Spleen (tissue), 11 donors: ENCODE data around the gene TDRKH. TPM values are rescaled to one million over a fixed set of nuclear protein-coding genes. Genes with fewer than 3 reads are reported as not detected.

Source experiments
- DNase-seq: peaks from one replicate; pipeline ENCODE4 v3.0.0-alpha.2; 2020
- H3K27ac ChIP-seq, 8 donors: fragments of 200-600 bp; sonication (generic) in 7 of 8; 1 replicate in 4 of 8; 2 replicates in 4 of 8; pipeline versions ENCODE4 v1.5.0 to v1.8.0; 2016 to 2021; ENCODE audit warnings: inconsistent platforms in 4 of 8, mild to moderate bottlenecking in 4 of 8, moderate library complexity in 1 of 8
- H3K27me3 ChIP-seq, 7 donors: fragments of 200-600 bp; sonication (generic) in 6 of 7; replicated peaks in 1 of 7; 1 replicate in 4 of 7; 2 replicates in 3 of 7; pipeline versions ENCODE4 v1.5.0 to v1.8.0; 2016 to 2021; ENCODE audit warnings: inconsistent platforms in 3 of 7, mild to moderate bottlenecking in 1 of 7
- H3K36me3 ChIP-seq, 6 donors: fragments of 200-600 bp; sonication (generic) in 5 of 6; 1 replicate in 4 of 6; 2 replicates in 2 of 6; pipeline versions ENCODE4 v1.5.0 to v1.8.0; 2016 to 2021; ENCODE audit warnings: inconsistent platforms in 2 of 6
- H3K4me1 ChIP-seq, 6 donors: fragments of 200-600 bp; sonication (generic) in 5 of 6; 1 replicate in 3 of 6; 2 replicates in 3 of 6; pipeline versions ENCODE4 v1.5.0 to v1.8.0; 2016 to 2021; ENCODE audit warnings: inconsistent platforms in 3 of 6
- H3K4me3 ChIP-seq, 8 donors: fragments of 200-600 bp; sonication (generic) in 7 of 8; 1 replicate in 4 of 8; 2 replicates in 4 of 8; pipeline versions ENCODE4 v1.5.0 to v1.8.0; 2016 to 2021; ENCODE audit warnings: inconsistent platforms in 4 of 8, mild to moderate bottlenecking in 4 of 8, moderate library complexity in 2 of 8
- H3K9me3 ChIP-seq, 8 donors: fragments of 200-600 bp; sonication (generic) in 7 of 8; 1 replicate in 4 of 8; 2 replicates in 4 of 8; pipeline versions ENCODE4 v1.5.0 to v1.8.0; 2016 to 2021; ENCODE audit warnings: inconsistent platforms in 4 of 8
- POLR2A ChIP-seq, 3 donors: fragments of 450-650 bp; IDR thresholded peaks; one replicate each; pipeline ENCODE4 v1.5.1; 2017; ENCODE audit warnings: antibody characterized with exemption in 3 of 3, mild to moderate bottlenecking in 1 of 3
- POLR2AphosphoS5 ChIP-seq, 3 donors: sonication (generic); formaldehyde crosslinking; IDR thresholded peaks; one replicate each; pipeline ENCODE4 v1.5.1; 2017; ENCODE audit warnings: antibody characterized with exemption in 3 of 3
- WGBS, 5 donors: extraction: QIAGEN DNeasy Blood & Tissue Kit in 3 of 5; methylation state at CpG; one replicate each; pipeline versions ENCODE4 v1.1.5 to v1.1.7; 2013 to 2018; 5-methylcytosine and 5-hydroxymethylcytosine counted together
- intact Hi-C: fragments of 100-400 bp; cut with DNase I; formaldehyde crosslinking; loops from one replicate; pipeline ENCODE4 v1.15.0; 2023; ENCODE audit warnings: low total_unique reads
- polyA plus RNA-seq, 3 donors: library from polyadenylated mRNA; stranded (reverse); fragments of 200-250 nt; gene quantifications; one replicate each; pipeline ENCODE4 v1.2.1, GENCODE V29; 2013
- total RNA-seq, 7 donors: library from RNA; depleted of rRNA in 3 of 7; stranded (reverse); fragments of >200 nt in 3 of 7; fragmentation: NEBNext Ultra II Directional in 4 of 7; extraction: Animal tissue kit (Norgen Biotek cat#: 25700) in 4 of 7; gene quantifications; one replicate each; pipeline versions ENCODE4 v1.1.0 to v1.2.1, GENCODE V29; 2016 to 2021
- TF ChIP-seq, protein P1 (sequence below), 11 experiments: fragments of 200-600 bp in 7 of 11; fragments of 450-650 bp in 4 of 11; sonication (generic) in 4 of 11; IDR thresholded peaks in 8 of 11; conservative IDR thresholded peaks in 3 of 11; 1 replicate in 7 of 11; 2 replicates in 4 of 11; pipeline versions ENCODE4 v1.4.0 to v1.8.0; 2016 to 2021; ENCODE audit warnings: antibody characterized with exemption in 11 of 11, inconsistent platforms in 4 of 11, mild to moderate bottlenecking in 1 of 11
- donor health status: healthy with polysubstance abuse.
- donor health status: DM: no; HTN: no; CAD: no; lungs with moderate emphysema.
- donor health status: DM: no; HTN: no; CAD: no.
- donor health status: Bipolar disorder and iron deficiency.
- donor health status: healthy.
- donor health status: DM: no; HTN: no; CAD: no.
- donor health status: DM: yes; HTN: yes; CAD: no.

TDRKH gene
- total and polyA plus RNA-seq, 10 donors, result 3.1 to 21.6 (median 12.5) TPM

DNA sequence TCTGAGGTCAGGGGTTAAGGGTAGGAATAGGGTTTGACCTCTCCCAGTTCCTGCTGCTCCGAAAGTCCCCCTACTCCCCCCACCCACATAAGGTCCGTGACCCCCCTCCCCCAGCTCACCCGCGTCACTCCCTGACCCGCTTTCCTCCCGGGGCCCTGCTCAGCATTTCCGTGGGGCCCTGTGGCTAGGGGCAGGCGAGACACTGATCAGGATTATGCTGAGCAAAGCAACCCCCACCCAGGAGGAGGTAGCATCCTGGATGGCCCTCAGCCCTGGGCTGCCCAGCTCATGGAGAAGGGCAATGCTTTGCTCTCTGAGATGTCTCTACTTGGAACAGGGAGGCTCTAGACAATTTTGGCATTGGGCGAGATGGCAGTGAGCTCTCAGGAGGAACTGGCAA lies 37.6 kb upstream of the TDRKH start:
- peak overlapping the region in 2 of 8 donors; percentile 42 to 45 for H3K27ac ChIP-seq
- peaks cover 0 to 27% (median 0%) of the 10 kb centered on the region in 7 donors for H3K27me3 ChIP-seq
- 17 to 30% (median 21%) methylated on average over 7 to 9 of the region's 9 CpGs for WGBS, 5 donors
- no peaks in the 10 kb centered on the region for H3K9me3 ChIP-seq
- TF ChIP-seq POLR2A (IDR thresholded peaks at IDR 0.05) (no peak), POLR2AphosphoS5 (IDR thresholded peaks at IDR 0.05) (no peak)
- TF ChIP-seq, protein P1, sequence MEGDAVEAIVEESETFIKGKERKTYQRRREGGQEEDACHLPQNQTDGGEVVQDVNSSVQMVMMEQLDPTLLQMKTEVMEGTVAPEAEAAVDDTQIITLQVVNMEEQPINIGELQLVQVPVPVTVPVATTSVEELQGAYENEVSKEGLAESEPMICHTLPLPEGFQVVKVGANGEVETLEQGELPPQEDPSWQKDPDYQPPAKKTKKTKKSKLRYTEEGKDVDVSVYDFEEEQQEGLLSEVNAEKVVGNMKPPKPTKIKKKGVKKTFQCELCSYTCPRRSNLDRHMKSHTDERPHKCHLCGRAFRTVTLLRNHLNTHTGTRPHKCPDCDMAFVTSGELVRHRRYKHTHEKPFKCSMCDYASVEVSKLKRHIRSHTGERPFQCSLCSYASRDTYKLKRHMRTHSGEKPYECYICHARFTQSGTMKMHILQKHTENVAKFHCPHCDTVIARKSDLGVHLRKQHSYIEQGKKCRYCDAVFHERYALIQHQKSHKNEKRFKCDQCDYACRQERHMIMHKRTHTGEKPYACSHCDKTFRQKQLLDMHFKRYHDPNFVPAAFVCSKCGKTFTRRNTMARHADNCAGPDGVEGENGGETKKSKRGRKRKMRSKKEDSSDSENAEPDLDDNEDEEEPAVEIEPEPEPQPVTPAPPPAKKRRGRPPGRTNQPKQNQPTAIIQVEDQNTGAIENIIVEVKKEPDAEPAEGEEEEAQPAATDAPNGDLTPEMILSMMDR (IDR thresholded peaks at IDR 0.05 in 8 of 11, conservative IDR thresholded peaks at IDR 0.05 in 3 of 11), result no peak
- H3K4me3 ChIP-seq, result no peak overlapping the region
- H3K36me3 ChIP-seq, result no peaks in the 10 kb centered on the region
- peaks cover 6 to 43% (median 27%) of the 10 kb centered on the region in 6 donors for H3K4me1 ChIP-seq
- DNase-seq, result no peak
- intact Hi-C loops, result no loop called here

DNA sequence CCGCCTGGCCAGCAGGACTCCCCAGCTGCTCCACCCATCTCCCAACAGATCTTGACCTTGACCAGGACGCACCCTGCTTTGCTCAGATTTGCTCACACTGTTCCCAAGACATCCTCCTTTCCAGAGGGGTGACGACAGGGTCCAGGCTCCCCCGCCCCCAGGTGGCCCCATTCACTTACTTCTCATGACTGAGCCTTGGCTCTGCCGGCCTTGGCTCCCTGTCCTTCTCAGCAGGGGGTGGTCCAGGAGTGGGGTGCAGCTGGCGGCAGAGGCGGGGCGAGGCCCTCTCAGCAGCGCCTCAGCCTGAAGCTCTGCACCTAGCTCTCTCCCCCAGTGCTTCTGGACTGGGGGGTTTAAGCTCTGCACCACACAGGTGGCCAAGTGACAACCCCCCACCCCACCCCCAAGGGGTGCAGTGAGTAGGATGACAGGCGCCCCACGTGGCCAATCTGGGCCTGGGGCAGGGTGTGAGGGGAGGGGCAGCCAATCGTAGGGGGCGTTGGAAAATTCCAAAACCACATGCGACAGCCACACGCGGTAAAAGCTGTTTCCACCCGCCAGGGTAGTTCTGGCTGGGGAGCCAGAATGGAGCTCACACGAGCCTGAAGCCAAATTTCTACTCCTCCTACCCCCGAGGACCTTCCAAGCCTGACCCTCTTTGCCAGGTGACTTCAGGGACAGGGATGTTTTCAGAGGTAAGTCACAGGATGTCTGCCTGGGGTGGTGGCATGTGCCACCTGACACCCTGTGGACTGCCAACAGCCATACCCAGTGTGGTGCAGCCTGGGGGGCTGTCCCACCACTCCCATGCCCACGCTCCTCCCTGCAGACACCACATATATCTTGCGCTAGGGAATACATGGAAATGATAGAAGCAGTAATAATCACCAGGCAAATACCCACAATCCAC lies 35.7 kb upstream of the TDRKH start:
- Histone ChIP-seq H3K4me3 (peak overlapping the region in 2 of 8 donors; percentile 24 to 30), H3K27me3 (peaks cover 0 to 32% (median 0%) of the 10 kb centered on the region in 7 donors), H3K36me3 (no peaks in the 10 kb centered on the region), H3K9me3 (no peaks in the 10 kb centered on the region), H3K4me1 (peaks cover 6 to 40% (median 28%) of the 10 kb centered on the region in 6 donors), H3K27ac (peak overlapping the region in 2 of 8 donors; percentile 15 to 38)
- 65 to 76% (median 71%) methylated on average over 17 to 21 of the region's 21 CpGs for WGBS, 5 donors
- intact Hi-C loops, result no loop called here
- TF ChIP-seq, protein P1 (IDR thresholded peaks at IDR 0.05 in 8 of 11, conservative IDR thresholded peaks at IDR 0.05 in 3 of 11), result no peak
- no peak for TF ChIP-seq POLR2A (IDR thresholded peaks at IDR 0.05)
- TF ChIP-seq POLR2AphosphoS5 (IDR thresholded peaks at IDR 0.05), result no peak
- DNase-seq, result no peak

DNA sequence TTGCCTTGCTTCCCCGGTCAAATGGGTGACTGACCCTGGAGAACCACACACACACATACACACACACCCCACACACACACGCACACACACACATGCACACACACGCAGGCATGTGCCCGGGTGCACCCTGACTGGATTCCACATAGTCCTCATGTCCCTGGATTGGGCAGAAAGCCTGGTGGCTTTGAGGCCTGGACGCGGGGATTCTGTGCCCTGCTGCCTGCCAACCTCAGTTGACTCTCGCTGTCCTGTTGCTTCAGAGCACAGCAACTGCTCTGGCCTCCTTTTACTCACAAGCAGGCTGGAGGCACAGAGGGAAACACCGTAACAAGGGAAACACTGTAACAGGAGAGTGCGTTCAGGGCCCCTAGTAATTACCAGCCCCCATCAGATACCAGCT lies 34.9 kb upstream of the TDRKH start:
- Histone ChIP-seq H3K27me3 (peaks cover 0 to 32% (median 0%) of the 10 kb centered on the region in 7 donors), H3K27ac (peak overlapping the region in 2 of 8 donors; percentile 8 to 15), H3K36me3 (no peaks in the 10 kb centered on the region), H3K4me1 (peaks cover 6 to 38% (median 25%) of the 10 kb centered on the region in 6 donors), H3K4me3 (peak overlapping the region in 2 of 8 donors; percentile 24 to 30), H3K9me3 (no peaks in the 10 kb centered on the region)
- WGBS, 5 donors, result 66 to 84% (median 81%) methylated on average over 5 to 9 of the region's 9 CpGs
- no peak for DNase-seq
- TF ChIP-seq, protein P1 (IDR thresholded peaks at IDR 0.05 in 8 of 11, conservative IDR thresholded peaks at IDR 0.05 in 3 of 11), result no peak
- TF ChIP-seq POLR2A (IDR thresholded peaks at IDR 0.05), result no peak
- no peak for TF ChIP-seq POLR2AphosphoS5 (IDR thresholded peaks at IDR 0.05)
- intact Hi-C loops, result no loop called here

DNA sequence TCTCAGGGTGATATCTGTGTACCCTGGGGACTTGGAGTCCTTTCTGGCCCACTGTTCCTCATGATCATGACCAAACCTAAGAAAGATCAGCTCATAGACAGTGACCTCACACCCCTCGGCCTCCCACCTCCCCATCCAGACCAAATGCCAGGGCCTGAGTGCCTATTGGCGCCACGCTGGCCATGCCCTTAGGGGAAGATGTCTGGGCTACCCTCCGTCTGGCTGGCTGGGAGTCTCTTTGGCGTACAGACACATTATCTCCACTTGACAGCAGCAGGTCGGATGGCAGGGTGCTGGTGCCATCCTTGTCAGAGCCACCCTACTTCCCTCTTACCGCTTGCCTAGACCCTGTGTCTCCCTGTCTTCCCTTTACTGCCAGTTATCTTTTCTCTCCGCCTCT lies 32.9 kb upstream of the TDRKH start:
- no peak for DNase-seq
- Histone ChIP-seq H3K4me1 (peaks cover 0 to 19% (median 7%) of the 10 kb centered on the region in 6 donors), H3K36me3 (no peaks in the 10 kb centered on the region), H3K27ac (peak overlapping the region in 2 of 8 donors; percentile 36 to 51), H3K4me3 (no peak overlapping the region), H3K9me3 (no peaks in the 10 kb centered on the region), H3K27me3 (peaks cover 0 to 28% (median 0%) of the 10 kb centered on the region in 7 donors)
- WGBS, 5 donors, result 77 to 92% (median 87%) methylated on average over 8 of the region's 8 CpGs
- TF ChIP-seq, protein P1 (IDR thresholded peaks at IDR 0.05 in 8 of 11, conservative IDR thresholded peaks at IDR 0.05 in 3 of 11), result no peak
- TF ChIP-seq POLR2A (IDR thresholded peaks at IDR 0.05) (no peak), POLR2AphosphoS5 (IDR thresholded peaks at IDR 0.05) (no peak)
- intact Hi-C loops, result no loop called here
